LNCaP clone FGC (cell line): ENCODE results near the gene C22orf23.
A peak's percentile ranks its signal among the peaks of the same experiment; 100 is the strongest.

Experiments
- DNase-seq: peaks from one replicate; pipeline ENCODE4 v3.0.0-alpha.2; 2011; ENCODE audit warnings: low read depth
- H3K4me3 ChIP-seq: 2 replicates; pipeline ENCODE4 v1.5.1; 2011; ENCODE audit warnings: mild to moderate bottlenecking, low read depth, low read length, control low read depth
- CTCF ChIP-seq: IDR thresholded peaks from 2 replicates; pipeline ENCODE4 v1.5.1; 2012; ENCODE audit warnings: mild to moderate bottlenecking; ENCODE audit not compliant: control insufficient read depth, insufficient read depth; ENCODE audit errors: extremely low read depth

Gene C22orf23

DNA sequence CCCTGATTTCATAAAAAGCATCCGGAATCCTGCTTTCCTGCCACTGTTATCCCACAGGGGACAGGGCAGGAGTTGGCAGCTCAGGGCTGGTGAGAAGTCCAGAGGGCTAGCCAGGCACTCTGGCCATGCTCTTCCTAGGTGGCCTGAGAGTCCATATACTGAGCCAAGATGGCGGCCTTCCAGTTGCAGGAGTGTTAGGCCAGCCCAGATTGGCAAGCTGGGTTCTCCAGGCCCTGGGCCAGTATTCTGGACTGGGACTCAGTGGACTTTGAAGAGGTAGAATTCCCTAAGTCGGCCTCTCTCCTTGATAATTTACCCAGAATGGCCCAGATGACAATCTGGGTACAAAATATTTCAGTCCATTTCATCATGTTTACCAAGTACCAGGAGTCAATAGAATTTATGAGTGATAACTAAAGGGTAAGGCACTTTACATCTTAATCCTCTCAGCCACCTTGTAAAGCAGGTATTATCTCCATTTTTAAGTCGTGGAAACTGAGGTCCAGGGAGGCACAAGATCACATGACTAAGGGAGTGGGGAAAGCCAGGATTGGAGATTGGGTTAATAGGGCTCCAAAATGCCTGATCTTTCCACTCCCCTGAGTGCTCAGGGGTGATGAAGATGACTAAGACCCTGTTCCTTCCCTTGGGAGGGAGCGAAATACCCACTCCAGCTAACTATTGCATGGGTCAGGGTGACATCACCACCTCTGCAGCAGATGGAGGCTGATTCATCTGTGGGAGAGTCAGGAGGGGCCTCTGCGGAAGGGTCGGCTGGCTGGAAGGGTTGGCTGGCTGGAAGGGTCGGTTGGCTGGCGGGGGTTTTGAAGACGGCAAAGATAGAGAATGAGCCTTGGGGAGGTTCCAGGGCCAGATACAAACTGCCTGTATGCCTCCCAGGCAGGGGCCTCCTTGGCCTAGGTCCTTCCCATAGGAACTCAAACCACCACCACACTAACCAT is 48.5 kb downstream of the C22orf23 start:
- DNase-seq = peak; percentile 56
- TF ChIP-seq CTCF = no peak
- H3K4me3 ChIP-seq = no peak overlapping the region

DNA sequence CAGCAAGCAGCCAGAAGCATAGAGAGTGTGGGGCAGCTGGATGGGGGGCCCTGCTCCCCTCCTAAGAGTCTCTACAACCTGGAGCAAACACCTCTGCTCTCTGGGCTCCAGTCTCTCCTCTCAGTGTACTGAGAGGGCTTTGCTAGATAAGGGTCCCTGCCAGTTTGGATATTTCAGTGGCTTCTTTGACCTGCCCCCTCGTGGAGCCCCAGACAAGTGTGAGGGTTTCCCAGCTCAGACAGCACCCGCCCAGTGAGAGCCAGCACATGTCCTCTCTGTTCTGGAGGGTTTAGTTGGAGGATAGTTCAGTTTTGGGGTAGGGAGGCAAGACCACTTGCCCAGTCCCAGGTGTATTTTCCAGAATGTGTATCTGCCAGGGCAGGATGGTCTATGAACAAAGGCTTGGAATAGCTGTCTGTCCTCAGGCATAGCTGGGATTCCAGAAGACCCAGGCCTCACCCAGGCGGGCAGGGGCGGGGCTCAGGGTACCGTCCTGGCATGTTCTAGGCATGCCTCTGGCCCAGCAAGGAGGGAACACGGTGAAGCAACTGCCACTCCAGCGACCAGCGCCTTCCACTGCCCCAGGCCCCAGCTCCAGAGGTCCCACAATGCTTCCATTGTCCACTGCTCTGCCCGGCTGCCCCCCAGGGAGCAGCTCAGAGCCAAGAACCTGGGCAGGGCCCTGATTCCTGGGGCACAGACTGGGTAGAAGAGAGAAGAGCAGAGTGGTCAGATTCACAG is 54.8 kb downstream of the C22orf23 start:
- DNase-seq = no peak
- no peak for TF ChIP-seq CTCF
- H3K4me3 ChIP-seq = no peak overlapping the region

DNA sequence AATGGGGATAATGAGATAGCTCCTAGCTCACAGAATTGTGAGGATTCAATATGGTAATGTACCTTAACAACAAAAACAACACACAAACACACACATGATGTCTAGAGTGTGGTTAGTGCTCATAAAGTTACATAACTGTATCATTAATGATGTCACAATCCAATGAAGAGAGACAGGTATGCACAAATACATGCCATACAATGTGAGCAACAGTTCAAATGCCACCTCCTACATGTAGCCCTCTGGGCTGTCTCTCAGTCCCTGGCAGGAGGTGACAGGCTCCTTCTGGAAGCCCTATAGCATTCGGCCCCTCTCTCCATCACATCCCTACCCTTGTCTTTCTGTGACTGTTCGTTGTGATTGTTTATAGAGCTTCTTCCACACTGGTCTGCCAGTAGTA is 55.6 kb downstream of the C22orf23 start:
- DNase-seq = no peak
- no peak for TF ChIP-seq CTCF
- H3K4me3 ChIP-seq = no peak overlapping the region

- H3K4me3 ChIP-seq = no peak overlapping the region
- no peak for DNase-seq
- no peak for TF ChIP-seq CTCF
Measured at GRCh38 chr22:37896939-37897338, 56.5 kb downstream of the C22orf23 start.

GRCh38 chr22:37896181-37896592 is 57.2 kb downstream of the C22orf23 start:
- no peak for DNase-seq
- TF ChIP-seq CTCF = no peak
- H3K4me3 ChIP-seq = no peak overlapping the region

DNA sequence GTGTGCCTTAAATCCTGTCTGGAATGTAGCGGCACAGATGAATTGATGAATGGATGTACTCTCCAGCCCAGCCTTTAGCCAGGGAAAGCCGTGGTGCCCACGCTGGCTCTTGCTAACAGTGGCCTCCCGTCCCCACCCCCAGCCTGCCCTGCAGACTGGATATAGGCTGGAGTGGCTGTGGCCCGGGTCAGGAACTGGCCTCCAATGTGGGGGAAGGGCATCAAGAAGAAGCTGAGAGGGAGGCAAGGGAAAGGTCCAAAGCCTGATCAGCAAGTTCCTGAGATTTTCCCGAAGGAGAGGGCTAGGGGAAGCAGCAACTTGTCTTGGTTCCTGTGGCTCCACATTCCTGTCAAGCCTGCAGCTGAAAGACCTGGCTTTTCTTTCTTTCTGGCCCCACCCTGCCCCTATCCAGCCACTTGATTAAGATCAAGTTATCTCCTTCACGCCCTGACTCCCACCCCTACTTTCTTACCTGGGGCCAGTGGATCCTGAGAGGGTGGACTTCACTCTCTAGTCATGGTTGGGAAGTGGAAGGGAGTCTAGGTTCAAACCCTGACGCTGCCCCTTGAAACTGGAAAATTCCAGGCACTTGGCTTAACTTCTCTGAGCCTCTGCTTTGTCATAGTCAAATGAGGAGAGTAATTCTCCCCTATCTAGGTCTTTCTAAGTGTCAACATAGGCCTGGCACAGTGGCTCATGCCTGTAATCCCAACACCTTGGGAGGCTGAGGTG is 58.3 kb downstream of the C22orf23 start:
- H3K4me3 ChIP-seq = no peak overlapping the region
- no peak for DNase-seq
- no peak for TF ChIP-seq CTCF
